H1 (cell line): ENCODE measurements around the gene PPRC1.

ENCODE experiments used
- EP300 ChIP-seq, 2 experiments: IDR thresholded peaks; 1 replicate in 1 of 2; 2 replicates in 1 of 2; pipeline ENCODE4 v1.6.1; 2011 to 2012; ENCODE audit warnings: low read depth in 2 of 2, low read length in 2 of 2, mild to moderate bottlenecking in 2 of 2, borderline replicate concordance in 1 of 2, inconsistent platforms in 1 of 2, moderate library complexity in 1 of 2
- ZNF274 ChIP-seq: IDR thresholded peaks from 2 replicates; pipeline ENCODE4 v1.7.0; 2012; ENCODE audit warnings: low read length, borderline replicate concordance; ENCODE audit errors: extremely low read depth

- TF ChIP-seq ZNF274 (no peak), EP300 (IDR thresholded peaks at IDR 0.05; ENCODE audit: borderline replicate concordance in 1 of 2, low read depth in 2 of 2, low read length in 2 of 2) (no peak)
Observed at GRCh38 chr10:102120991-102121738, 11.7 kb upstream of the PPRC1 start.
